GM10266 (cell line): ENCODE results near the gene DOK5.

Experiments
- DNase-seq: peaks from one replicate; pipeline ENCODE4 v3.0.0; 2012; ENCODE audit errors: extremely low spot score
- CTCF ChIP-seq: IDR thresholded peaks from 2 replicates; pipeline ENCODE4 v1.5.1; 2012; ENCODE audit warnings: mild to moderate bottlenecking, low read depth; ENCODE audit not compliant: control insufficient read depth, insufficient read depth; ENCODE audit errors: missing control alignments

The DOK5 gene

GRCh38 chr20:54532573-54532972, 57.2 kb downstream of the DOK5 start:
- TF ChIP-seq CTCF: no peak
- no peak for DNase-seq

DNA sequence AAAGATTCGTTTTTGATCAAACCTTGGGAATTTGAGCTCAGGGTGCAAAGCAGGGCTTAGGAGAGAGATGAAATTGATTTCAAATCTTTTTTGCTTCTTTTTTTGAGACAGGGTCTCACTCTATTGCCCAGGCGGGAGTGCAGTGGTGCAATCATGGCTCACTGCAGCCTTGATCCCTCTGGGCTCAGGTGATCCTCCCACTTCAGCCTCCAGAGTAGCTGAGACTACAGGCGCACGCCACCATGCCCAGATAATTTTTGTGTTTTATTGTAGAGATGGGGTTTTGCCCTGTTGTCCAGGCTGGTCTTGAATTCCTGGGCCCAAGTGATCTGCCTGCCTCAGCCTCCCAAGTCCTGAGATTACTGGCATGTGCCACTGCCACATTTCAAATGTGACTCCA, 58.7 kb downstream of the DOK5 start:
- no peak for TF ChIP-seq CTCF
- no peak for DNase-seq

- no peak for TF ChIP-seq CTCF
- no peak for DNase-seq
Measured at GRCh38 chr20:54535033-54535432, 59.6 kb downstream of the DOK5 start.

GRCh38 chr20:54535746-54536145, 60.4 kb downstream of the DOK5 start:
- TF ChIP-seq CTCF: no peak
- DNase-seq: no peak

GRCh38 chr20:54539521-54540046, 64.2 kb downstream of the DOK5 start:
- no peak for DNase-seq
- no peak for TF ChIP-seq CTCF

DNA sequence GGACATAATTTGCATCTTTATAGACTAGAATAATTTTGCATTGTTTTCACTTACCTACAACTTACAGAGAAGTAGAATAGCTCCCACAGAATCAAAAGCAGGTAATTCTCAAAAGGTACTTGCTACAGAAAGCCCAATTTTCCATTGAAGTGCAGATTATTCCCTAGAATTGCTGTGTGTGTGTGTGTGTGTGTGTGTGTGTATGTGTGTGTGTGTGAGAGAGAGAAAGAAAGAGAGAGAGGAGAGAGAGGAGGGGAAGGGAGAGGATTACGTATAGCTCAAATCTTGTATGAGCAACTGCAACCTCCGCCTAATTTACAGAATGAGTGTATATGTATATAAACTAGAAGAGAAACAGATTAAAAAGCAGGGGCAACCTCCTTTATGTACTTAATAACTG, 68.0 kb downstream of the DOK5 start:
- no peak for DNase-seq
- no peak for TF ChIP-seq CTCF

DNA sequence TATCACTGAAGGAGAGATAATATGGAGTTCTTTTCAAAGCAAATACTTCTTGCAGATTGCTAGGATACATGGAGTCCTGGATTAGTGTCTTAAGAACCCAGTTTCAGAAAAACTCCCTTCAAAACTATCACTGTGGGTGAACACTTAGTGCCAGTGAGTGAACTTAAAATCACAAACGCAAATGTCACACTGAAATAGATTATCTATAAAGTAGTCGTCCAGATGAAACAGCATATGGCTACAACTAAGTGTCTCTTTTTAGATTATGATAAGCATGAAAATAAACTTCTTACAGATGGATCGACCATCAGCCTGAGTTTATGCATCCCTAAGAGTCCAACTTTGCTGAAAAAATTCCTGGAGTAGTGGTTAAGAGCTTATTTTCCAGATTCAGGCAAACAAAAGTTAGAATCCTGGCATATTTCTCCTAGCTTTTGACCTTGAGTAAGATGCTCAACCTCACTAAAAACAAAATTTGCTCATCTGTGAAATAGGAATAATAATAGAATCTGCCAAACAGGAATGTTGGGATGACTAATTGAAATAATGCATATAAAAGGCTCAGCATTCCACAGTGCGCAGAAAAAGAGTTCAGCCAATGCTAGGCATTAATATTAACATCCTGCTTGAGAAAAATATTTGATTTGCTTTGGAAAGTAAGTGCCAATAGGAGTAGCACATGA, 70.4 kb downstream of the DOK5 start:
- no peak for DNase-seq
- TF ChIP-seq CTCF: no peak
